HG03175 (cell line): ENCODE data around the gene CARS1.

Experiments used
- ATAC-seq: cut with Tn5 transposase; IDR thresholded peaks from one replicate; pipeline ENCODE4 v1.9.1; 2021; ENCODE audit warnings: mild to moderate bottlenecking, moderate library complexity; ENCODE audit not compliant: unreplicated experiment

Gene CARS1

DNA sequence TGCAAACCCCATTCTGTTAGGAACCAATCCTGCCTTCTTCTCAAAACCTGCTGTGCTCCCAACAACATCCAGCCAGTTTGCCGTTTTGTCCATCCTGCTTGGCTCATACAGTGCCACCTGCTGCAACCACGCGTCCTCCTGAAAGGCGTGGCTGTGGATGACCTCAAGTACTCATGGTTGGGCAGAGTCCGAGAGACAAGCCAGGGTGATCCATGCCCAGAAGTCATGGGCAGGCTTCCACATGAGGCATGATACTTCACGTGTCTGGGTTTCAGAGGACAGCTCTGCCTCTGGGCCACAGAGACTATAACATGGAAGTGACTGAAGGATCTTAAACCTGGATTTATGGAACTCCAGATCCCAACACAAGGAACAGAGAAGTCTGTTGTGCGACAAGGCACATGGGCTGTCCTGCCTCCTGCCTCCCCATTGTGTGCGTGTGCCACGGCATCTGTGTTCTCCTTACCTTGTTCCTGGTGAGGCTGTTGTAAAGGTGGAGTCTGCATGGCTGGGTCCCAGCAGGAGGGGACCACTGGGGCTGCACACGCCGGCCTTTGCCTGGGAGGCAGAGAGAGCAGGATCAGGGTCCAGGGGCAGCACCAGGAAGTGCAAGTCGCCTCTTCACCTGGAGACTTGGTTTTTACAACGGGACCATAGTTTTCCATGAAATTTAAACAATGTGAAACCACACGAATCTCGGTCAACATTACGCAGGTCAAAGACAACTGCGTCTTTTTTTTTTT, 15.4 kb downstream of the CARS1 start:
- ATAC-seq = no peak

DNA sequence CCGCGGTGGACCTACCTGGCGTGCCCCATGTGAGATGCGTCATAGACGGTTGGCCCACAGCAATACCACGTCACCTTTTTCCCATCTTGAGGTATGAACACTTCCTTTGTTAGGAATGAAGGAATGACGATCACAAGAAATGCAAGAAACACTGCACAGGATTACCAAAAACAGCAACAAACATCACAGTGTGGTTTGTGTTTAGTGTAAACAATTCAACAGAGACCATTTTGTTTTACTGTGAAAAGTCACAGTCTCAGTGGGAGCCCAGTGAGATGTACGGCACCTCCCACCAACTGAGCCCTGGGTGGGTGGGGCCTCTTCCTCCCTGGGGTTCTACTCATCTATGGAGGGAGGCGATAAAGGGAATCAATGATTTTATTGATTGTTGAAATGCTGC, 16.3 kb downstream of the CARS1 start:
- ATAC-seq = no peak

DNA sequence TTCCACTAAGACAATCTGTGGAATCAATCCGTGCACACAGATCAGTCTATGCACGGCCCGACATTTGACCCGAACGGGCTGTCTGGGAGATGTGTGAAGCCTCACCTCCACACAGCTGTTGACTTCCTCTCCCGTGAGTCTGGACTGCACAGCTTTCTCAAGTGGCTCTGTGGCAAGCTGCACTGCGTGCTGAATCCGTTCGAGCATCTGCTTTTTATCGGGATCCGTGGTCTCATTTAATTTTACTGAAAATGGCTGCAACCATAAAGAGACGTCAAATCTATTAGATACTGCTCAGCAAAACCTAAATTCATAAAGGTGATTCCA, 19.3 kb downstream of the CARS1 start:
- no peak for ATAC-seq

DNA sequence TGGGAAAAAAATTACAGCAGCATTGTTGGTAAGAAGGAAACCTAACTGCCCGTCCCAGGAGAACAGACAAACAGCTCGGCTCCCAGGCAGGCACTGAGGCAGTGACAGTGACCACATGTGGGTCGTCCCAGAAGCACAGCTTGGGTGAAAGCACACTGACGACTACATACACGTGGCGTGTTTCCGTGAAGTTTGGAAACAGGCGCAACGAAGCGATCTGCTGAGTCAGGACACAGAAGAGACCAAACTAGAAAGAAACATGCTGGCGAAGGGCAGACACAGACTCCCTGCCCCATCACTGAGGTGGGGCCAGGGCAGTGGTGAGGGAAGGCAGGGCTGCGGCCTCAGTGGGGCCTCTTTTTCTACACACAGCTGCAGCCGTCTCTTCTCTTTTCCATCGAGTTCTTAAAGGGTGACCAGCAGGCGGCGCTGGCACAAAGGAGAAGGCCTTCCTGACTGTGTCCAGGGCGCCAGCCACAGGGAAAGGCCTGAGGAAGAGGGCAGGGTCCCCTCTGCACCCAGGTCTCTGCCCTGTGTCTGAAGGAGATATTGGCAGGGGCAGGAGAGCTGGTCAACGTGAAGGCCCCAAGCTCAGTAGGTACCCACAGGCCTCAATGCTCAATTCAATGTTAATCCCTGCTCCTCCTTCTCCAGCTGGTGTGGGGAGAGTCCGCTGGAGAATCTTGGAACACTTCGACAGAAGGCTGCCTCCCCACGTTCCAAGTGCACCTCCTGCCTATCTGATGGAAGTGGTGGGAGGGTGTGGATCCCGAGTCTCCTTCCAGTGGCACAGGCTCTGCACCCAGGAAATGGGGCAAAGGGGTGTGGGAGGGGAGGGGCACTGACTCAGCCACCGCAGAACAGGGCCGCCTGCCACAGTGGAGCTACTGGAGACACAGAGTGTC, 19.9 kb downstream of the CARS1 start:
- ATAC-seq = no peak

DNA sequence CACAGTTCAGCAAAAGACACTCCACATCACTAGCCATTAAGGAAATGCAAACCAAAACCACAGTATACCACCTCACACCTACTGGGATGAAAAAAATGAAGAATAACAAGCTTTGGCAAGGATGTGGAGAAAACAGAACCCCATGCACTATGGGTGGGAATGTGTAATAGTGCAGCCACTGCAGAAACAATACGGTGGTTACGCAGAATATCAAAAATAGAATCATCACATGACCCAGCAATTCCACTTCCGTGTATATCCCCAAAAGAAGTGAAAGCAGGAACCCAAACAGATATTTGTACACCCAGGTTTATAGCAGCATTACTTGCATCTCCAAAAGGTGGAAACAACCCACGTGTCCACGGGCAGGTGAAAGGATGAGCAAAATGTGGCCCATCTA, 20.8 kb downstream of the CARS1 start:
- no peak for ATAC-seq

DNA sequence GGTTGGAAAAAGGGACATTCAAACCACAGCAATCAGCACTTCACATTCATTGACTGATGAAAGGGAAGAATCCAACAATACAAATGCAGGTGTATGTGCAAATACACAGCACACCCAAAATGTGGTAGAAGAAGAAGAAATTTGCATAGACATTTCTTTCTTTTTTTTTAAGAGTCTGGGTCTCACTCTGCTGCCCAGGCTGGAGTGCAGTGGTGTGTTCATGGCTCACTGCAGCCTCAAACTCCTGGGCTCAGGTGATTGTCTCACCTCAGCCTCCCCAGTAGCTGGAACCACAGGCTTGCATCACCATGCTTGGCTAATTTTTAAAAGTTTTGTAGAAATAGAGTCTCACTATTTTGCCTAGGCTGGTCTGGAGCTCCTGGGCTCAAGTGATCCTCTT, 21.9 kb downstream of the CARS1 start:
- ATAC-seq = no peak

DNA sequence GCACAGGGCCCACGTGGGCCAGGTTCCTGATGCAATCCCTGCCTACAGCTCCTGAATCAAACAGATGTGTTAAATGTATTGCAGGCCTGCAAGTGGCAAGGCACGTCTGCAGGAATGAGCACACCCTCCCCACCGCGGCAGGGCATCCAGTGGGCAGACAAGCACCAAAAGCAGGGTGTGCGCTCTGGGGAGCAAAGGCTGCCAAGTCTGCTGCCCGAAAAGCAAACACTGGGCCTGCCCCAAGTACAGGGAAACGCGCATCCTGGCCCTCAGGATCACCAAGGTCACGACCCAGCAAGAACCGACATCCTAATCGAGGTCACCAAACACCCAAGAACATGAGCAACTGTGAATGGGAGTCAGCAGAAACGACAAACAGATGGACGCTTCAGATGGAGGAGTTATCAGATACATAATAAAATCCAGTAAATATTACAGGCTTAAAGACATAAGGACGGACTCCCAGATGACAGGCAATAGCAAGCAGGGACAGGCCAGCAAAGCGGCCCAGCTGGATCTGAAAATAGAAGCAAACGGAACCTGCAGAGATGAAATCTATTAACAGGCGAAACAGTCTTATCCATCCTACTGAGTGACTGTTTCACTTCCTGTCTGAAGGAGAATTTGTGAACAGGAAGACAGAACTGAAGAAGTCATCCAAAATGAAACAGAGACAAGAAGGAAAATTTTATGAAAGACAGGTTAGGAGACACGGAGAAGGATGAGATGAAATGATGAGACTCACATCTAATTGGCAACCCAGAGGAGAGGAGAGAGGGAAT, 26.7 kb downstream of the CARS1 start:
- ATAC-seq = no peak

DNA sequence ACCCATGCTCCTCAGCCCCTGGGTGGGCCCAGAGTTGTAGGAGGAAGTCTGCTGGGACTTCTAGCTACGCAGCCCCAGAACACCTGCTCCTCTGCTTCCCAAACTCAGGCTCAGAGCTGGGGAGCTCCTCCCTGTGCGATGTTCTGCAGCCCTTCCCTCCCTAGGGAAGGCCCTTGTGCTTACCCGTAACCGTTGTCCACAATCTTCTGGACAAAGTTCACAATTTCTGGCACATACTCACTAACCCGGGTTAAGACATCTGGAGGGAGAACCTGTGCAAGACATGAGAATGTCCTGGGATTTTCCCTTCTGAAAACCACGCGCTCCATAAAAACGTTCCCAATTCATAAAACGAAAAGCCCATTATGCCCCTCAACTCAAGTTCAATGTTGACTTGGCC, 28.4 kb downstream of the CARS1 start:
- no peak for ATAC-seq

DNA sequence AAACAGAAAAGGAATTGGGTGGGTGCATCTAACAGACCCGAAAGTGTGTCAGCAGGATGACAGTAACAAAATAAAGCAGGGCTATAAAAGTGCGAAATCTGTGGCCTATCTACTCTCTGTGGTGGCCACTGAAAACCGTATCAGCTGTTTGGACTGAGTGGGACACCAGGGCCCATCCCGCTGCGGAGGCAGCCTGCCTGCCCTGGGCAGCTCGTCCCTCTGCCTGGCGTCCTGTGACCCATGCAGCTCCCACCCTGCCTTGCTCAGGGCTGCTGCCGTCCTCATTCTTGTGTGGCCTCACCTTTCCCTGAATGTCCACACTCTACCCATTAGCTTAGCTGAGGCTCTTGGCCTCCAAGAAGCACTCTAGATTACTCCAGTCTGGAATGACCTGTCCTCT, 30.4 kb downstream of the CARS1 start:
- ATAC-seq = no peak

DNA sequence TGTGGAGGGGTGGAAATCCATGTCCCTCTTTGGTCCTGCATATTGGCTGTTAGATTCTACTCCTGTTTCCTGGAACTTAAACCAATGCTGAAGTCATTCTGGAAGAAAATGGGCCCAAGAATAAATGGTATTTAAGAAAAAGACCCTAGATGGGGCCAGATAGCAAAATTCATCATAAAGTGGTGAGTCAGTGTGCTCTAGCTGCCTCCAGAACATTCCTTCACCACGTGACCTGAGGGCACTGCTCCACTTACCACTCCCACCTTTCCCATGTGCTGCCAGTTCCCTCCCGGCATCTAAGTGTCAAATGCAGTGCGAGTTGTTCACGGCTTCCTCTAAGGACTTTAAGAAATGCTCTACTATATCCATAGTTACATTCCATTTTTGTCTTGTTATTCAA, 34.2 kb downstream of the CARS1 start:
- no peak for ATAC-seq

DNA sequence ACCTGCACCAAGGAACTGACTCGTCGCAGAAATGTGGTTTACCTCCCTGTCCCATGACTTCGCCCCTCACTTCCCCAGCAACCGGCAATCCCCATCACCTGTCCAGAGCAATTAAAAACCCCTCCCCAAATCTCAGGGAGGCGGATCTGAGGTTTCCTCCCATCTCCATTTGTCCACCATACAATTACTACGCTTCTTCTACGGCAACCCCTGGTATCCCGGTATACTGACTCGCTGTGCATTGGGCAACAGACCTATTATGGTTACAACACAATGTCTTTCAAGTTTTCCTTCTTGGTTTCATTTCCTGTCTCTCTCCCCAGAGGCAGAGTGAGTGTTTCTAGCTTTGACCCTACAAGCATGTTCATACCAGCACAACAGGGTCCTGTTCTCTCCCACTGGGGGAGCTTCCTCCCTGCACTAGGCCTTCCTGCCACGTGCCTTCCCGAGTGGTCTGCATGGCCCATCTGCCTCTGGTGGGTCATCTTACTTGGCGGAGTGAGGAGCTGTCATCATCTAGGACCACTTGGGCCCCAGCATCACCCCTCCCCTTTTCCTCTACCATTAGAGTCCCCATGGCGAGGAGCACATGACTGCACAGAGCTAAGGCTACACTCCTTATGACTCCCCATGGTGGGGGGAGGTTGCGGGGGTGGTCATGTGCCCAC, 34.8 kb downstream of the CARS1 start:
- no peak for ATAC-seq

DNA sequence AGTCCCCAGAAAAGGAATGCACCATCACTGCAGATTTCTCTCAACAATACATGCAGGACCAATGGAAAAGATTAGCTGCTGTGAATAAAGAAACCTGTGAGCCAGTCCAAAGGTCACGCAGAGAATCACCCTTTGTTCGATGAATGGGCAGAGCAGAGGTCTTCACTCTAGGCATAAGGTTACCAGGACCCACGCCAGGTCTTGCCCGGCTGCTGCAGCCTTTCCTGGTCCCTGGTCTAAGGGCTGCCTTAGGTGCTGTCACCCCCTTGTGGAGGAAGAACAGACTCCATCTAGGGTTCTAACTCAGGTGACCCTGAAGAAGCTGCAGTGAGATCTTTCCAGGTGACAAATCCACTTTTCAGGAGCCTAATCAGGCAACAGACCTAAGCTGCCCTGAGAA, 36.1 kb downstream of the CARS1 start:
- ATAC-seq = no peak

DNA sequence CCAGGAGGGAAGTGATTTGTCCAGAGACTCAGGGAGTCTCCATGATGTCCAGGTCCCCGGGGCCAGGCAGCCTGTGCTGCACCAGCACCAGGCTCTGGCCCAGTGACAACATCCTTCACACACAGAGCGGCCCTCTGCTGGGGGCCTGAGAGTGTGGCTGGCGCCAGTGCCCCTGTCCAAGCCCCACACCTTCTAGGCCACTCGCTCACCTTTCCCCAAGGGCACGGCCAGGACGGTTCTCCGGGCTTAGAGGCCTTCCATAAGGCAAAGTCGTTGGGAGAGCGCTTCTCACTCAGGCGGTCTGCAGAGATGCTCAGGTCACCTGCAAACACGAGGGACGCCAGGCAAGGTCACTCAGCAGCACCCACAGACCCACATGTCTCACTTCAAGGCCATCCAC, 37.2 kb downstream of the CARS1 start:
- no peak for ATAC-seq

DNA sequence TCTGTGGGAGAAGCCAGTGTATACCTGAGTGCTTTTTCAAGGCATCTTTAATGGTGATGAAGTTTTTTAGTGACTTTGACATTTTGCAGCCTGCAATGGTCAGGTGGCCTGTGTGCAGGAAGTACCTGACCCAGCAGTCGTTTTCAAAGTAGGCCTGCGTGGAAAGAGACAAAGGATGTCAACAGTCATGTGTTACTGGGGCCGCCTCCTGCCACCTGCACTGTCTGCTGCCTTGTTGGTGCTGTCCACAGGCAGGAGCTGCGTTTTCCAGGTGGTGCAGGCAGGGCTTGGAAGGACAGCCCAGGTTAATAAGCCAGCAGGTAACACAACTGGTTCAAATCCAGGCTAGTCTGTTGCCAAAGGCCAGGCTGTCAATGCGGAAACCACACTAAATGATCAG, 38.6 kb downstream of the CARS1 start:
- ATAC-seq = no peak

DNA sequence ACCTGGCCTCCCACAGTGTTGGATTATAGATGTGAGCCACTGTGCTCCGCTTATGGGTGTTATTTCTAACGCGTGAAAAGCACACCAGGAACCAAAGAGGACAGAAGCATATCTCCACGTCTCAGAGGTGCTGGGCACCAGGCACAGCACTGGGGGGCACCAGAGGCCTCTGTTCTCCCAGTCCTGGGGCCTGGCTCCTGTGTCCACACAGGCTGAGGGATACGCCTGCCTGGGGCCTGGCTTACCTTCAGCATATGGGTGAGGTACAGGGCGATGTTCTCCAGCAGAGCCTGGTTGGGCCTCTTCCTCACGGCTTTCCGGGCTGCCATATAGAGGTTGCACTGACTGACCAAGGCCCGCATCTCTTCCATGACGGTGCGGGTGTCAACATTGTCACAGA, 40.4 kb downstream of the CARS1 start:
- no peak for ATAC-seq

DNA sequence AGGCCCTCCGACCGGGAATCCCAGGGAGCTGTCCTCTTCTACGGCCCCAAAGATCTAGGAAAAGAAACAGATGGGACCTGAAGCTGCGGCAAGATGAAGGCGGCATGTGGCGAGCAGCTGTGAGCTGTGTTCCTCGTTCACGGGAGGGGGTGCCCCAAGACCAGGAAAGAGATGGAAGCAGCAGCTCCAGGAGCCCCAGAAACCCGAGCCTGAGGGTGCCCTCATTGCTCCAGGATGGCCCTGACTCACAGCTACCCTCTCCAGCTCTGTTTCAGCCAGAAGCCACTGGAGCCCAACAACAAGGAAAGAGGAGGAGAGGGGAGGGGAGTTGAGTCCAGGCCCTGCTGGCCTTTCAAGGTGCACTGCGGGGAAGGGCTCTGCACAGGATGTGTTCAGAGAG, 41.4 kb downstream of the CARS1 start:
- ATAC-seq = no peak

DNA sequence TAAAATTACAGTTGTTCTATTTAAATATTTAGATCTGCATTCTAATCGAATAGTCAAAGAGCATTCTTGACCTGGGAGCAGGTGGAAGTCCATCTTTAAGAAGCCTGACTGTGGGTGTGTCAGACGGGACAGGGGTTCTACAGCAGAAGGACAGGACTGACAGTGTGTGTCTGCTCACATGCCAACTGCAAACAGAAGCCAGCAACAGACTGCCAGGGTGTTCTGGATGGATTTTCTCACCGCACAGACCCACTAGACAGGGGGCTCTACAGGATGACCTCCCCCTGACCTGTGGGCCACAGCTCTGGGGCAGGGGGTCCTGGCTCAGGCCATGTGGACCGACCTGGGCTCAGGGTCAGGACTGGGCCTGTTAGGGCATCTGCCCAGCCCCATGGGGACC, 42.3 kb downstream of the CARS1 start:
- no peak for ATAC-seq

DNA sequence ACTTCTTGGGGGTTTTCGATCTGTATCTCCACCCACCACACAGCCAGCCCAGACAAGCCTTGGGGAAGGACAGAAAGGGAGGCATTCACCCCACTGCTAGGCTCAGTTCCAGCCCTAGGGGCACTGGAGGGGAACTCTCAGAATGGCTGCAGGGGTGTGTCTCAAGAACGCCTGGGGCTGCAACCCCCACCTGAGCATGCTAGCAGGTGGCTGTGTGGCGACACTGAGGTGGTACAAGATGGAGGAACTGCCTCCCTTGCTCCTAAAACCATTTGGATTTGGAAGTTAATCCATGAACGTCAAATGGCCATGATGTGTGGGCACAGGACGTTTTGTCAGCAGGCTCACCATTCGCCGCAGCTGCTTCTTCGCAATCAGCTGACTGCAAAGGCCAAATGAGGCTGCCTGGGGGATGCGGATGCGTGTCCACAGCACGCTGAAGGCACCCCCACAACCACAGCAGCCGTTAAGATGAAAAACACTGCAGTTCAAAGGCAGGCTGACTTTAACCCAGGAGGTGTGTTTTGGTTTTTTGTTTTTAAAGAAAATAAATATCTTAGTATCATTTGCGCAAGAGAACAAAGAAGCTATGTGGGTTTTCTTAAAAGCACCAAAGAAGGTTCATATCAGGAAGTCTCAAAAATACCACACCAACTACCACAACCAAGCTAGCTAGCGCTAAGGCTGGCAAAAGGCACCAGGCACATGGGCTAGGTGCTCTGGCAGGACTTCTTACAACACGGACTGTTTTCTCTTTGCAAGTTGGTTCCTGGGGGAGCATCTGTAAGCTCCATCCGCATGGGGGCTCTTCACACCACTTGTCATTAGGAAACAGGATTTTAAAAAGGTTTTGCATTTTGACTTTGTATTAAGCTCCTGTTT, 42.9 kb downstream of the CARS1 start:
- ATAC-seq = no peak

DNA sequence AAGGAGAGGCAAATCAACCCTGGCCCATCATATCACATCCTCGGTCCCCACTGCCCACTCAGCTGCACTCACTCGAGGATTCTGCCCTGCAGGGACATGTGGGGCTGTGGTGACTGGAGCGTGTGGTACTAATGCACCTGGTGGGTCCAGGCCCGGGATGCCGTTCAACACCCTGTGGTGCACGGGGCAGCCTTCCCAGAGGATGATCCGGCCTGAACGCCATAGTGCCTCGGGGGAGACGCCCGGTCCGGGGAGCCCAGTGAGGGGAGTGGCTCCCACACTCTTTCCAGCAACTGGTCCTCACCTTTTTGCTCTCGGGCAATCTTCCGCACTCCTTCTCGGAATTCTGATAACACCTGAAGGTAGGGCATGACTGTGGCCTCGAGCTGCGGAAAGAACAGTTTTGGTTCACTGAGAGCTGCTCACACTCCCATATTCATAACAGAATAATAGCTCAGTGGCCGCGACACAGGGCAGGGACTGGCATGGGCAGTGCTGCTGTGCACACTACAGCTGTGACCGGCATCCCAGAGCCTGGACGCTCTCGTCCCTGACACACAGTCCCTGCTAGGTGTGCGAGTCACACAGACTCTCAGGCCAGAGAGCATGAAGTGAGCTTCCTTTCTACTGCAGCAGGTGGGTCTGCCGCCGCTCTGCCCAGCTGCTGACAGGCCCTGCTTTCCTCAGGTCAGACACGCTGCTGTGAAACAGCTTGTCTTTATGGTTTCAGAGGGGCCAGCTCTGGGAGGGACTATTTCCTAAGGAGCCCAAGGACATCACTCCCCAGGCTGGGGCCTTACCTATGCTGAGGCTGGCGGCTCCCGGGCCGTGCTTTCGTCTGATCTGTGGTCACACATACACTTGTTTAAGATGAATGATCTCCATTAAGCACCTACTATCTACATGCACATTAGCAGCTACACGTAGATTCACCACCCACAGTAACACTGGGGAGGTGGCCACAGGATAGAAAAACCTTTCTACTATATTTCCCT, 45.0 kb downstream of the CARS1 start:
- no peak for ATAC-seq
